Cardiac muscle cell (in vitro differentiated cells and primary cell): Measurements from ENCODE around the gene ASCC1. TPM values are rescaled to one million over a fixed set of nuclear protein-coding genes. Genes with fewer than 3 reads are reported as not detected.

ENCODE experiments used
- DNase-seq, 2 donors: peaks; one replicate each; pipeline versions ENCODE4 v3.0.0 to v3.0.0-alpha.2; 2010 to 2017; ENCODE audit warnings: low read depth in 1 of 2, low spot score in 1 of 2
- H3K27ac ChIP-seq: fragments of 200-600 bp; sonication (generic); 2 replicates; pipeline ENCODE4 v1.5.1; 2016
- H3K27me3 ChIP-seq: fragments of 200-600 bp; sonication (generic); 2 replicates; pipeline ENCODE4 v1.6.0; 2016; ENCODE audit warnings: control low read depth
- H3K36me3 ChIP-seq: fragments of 200-600 bp; sonication (generic); 2 replicates; pipeline ENCODE4 v1.5.1; 2016; ENCODE audit warnings: control low read depth
- H3K4me1 ChIP-seq: fragments of 200-600 bp; sonication (generic); 2 replicates; pipeline ENCODE4 v1.8.1; 2017; ENCODE audit warnings: low read depth, mild to moderate bottlenecking, mixed run types
- H3K4me3 ChIP-seq: fragments of 200-600 bp; sonication (generic); 2 replicates; pipeline ENCODE4 v1.5.1; 2016; ENCODE audit warnings: mild to moderate bottlenecking
- H3K9me3 ChIP-seq: fragments of 200-600 bp; sonication (generic); 2 replicates; pipeline ENCODE4 v1.5.1; 2017; ENCODE audit warnings: low read depth, mild to moderate bottlenecking, control low read depth
- CTCF ChIP-seq: IDR thresholded peaks from 2 replicates; pipeline ENCODE4 v1.5.1; 2012; ENCODE audit warnings: low read depth, mild to moderate bottlenecking, low read length
- polyA plus RNA-seq: library from polyadenylated mRNA; unstranded; fragments of >200 nt; fragmentation: Nextera tagmentation; extraction: Ambion mirVana; gene quantifications from 2 replicates; pipeline ENCODE4 v1.2.1, GENCODE V29; 2016
- total RNA-seq: library from RNA; depleted of rRNA; stranded (reverse); fragments of >200 nt; gene quantifications from 2 replicates; pipeline ENCODE4 v1.2.3, GENCODE V29; 2016

Gene ASCC1
- total and polyA plus RNA-seq, 2 experiments from 2014 or later = 41.3 to 58.4 TPM

- H3K9me3 ChIP-seq = no peaks in the 10 kb centered on the region
- H3K4me3 ChIP-seq = no peak overlapping the region
- DNase-seq = no peak
- TF ChIP-seq CTCF = no peak
- peaks cover 9% of the 10 kb centered on the region for H3K4me1 ChIP-seq
- no peaks in the 10 kb centered on the region for H3K36me3 ChIP-seq
- no peak overlapping the region for H3K27ac ChIP-seq
- H3K27me3 ChIP-seq = no peaks in the 10 kb centered on the region
Measured at GRCh38 chr10:72072639-72073038, 143.4 kb downstream of the ASCC1 start.

- TF ChIP-seq CTCF = no peak
- Histone ChIP-seq H3K4me1 (peaks cover 9% of the 10 kb centered on the region), H3K4me3 (no peak overlapping the region), H3K9me3 (no peaks in the 10 kb centered on the region), H3K36me3 (no peaks in the 10 kb centered on the region), H3K27ac (no peak overlapping the region), H3K27me3 (no peaks in the 10 kb centered on the region)
- DNase-seq = no peak
Measured at GRCh38 chr10:72072046-72072445, 144.0 kb downstream of the ASCC1 start.

- Histone ChIP-seq H3K27ac (no peak overlapping the region), H3K9me3 (no peaks in the 10 kb centered on the region), H3K4me1 (peaks cover 9% of the 10 kb centered on the region), H3K4me3 (no peak overlapping the region), H3K27me3 (no peaks in the 10 kb centered on the region), H3K36me3 (no peaks in the 10 kb centered on the region)
- peak; percentile 26 for TF ChIP-seq CTCF
- DNase-seq = no peak
Measured at GRCh38 chr10:72069751-72070526, 146.1 kb downstream of the ASCC1 start.

GRCh38 chr10:72068901-72069446, 147.1 kb downstream of the ASCC1 start:
- no peak for DNase-seq
- Histone ChIP-seq H3K27ac (no peak overlapping the region), H3K4me1 (peaks cover 8% of the 10 kb centered on the region)

GRCh38 chr10:72068126-72068765, 147.8 kb downstream of the ASCC1 start:
- no peak for TF ChIP-seq CTCF
- no peak for DNase-seq
- Histone ChIP-seq H3K36me3 (no peaks in the 10 kb centered on the region), H3K27ac (no peak overlapping the region), H3K27me3 (no peaks in the 10 kb centered on the region), H3K4me1 (peaks cover 2% of the 10 kb centered on the region), H3K4me3 (no peak overlapping the region), H3K9me3 (no peaks in the 10 kb centered on the region)

More at GRCh38 chr10:72068901-72069446, 147.1 kb downstream of the ASCC1 start:
- Histone ChIP-seq H3K27me3 (no peaks in the 10 kb centered on the region), H3K4me3 (no peak overlapping the region), H3K9me3 (no peaks in the 10 kb centered on the region), H3K36me3 (no peaks in the 10 kb centered on the region)
- TF ChIP-seq CTCF = no peak
